NCI-H2196 (cell line): ENCODE results near the gene SLX9.
"Not testable (repeated sequence)": the region's sequence is repeated elsewhere in the genome, so short reads cannot be mapped to it uniquely, and the experiment has no call there.

ENCODE experiments used
- DNase-seq: peaks from one replicate; lab custom pipeline; 2025; ENCODE audit not compliant: unreplicated experiment; lab: John Stamatoyannopoulos, UW

The SLX9 gene

DNA sequence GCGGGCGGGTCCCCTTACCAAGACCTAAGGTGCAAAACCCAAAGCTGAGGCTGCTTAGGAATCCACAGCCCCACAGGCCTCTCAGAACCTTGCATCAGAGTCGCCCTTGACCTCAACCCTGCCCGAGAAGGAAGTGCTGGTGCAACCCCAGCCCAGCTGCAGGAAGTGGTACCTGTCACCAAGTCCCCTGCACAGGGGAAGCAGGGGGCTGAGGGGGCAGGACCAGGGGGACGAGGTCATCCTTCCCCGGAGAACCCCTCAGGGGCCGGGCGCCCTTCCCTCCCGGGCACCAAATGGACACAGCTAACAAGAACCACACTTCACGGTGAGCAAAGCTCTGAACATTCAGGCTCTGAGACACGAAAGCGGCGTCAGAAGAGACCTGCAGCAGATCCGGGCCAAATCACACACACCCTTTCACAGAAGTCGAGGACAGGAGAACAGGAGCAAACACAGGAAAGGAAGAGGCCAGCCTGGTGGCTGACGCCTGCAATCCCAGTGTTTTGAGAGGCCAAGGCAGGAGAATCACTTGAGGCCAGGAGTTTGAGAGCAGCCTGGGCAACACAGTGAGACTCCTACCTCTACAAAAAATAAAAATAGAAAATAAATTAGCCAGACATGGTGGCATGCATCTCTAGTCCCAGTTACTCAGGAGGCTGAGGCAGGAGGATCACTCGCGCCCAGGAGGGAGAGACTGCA, 25.5 kb upstream of the SLX9 start:
- DNase-seq, result no peak

DNA sequence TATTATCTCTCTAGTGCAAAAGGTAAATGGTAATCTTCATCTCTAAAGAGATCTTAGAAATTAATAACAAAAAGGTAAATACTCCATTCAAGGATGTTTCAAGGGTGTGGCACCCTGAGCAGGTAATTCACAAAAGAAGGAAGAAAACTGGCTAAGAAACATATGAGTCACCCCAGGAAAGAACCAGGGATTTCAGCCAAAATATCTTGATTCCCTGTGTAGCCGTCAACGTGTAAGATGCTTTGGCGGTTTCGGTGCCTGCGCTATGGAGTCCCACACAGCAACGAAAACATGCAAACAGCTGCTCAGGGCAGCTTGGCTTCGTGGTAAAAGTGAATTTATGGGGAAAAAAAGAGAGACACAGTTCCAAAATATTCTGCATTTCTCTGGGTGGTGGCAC, 22.9 kb upstream of the SLX9 start:
- no peak for DNase-seq

- DNase-seq, result no peak
Measured at GRCh38 chr21:44917446-44918106, 22.3 kb upstream of the SLX9 start.

DNA sequence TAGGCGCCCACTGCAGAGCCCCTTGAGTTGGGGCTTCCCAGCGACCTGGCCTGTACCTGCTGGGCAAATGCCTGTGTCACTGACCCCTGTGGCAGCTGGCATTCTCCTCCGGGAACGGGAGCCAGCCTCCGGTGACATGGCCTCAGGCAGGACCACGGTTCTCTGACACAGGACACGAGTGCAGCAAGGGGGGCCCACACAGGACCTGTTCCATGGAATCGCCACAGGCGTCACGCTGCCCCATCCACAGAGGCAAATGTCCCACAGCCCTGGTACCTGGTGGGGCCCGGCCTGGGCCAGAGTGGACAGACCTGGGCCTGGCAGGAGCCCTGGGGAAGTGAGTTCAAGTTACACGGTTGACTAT, 21.7 kb upstream of the SLX9 start:
- no peak for DNase-seq

DNA sequence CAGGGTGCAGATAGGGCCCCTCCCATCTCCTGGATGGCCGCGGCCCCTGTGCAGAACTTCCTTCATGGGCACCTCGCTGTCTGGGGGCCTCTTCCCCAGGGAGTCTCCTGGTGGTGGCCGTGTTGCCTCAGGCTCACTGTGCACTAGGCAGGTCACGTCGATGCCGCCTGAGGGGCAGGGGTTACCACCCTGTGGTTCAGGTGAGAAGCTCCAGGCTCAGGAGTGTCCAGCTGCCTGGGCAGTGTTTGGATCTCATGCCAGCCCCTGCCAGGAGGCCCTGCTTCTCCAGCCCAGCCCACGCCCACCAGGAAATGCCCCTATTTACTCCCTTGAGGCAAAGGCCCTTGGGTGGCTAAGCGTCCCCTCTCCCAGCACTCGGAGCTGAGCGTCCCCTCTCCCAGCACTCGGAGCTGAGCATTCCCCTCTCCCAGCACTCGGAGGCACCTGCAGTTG, 21.2 kb upstream of the SLX9 start:
- no peak for DNase-seq

GRCh38 chr21:44919111-44919912, 20.5 kb upstream of the SLX9 start:
- no peak for DNase-seq

DNA sequence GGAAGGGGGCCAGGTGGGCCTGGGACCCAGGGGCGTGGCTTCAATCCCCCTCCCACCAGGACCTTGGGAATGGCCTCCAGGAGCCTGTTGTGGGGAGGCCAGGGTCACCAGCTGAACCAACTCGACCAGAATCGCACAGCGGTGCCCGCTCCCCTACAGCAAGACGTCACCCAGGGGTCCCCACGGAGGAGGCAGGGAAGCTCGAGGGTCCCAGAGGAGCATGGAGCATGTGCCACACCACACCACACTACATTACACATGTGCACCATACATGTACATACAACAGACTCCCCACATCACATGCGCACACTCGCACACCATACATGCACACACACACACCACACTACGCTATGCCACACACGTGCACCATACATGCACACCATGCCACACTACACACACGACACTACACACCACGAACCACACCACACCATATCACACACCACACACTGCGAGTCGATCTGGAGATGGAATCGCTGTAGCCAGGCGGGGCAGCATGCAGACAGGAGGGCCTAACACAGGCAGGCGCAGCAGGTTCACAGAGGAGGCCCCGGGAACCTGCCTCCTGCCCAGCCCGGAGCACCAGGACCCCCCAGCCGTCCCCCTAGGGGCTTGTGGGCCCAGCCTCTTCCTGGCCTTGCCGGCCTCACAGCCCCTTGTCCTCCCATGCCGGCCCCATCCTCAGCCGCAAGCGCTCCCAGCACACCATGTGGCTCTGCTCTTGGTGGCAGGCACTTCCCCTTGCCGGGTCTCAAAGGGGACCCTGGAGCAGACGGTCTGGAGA, 19.7 kb upstream of the SLX9 start:
- DNase-seq, result no peak

DNA sequence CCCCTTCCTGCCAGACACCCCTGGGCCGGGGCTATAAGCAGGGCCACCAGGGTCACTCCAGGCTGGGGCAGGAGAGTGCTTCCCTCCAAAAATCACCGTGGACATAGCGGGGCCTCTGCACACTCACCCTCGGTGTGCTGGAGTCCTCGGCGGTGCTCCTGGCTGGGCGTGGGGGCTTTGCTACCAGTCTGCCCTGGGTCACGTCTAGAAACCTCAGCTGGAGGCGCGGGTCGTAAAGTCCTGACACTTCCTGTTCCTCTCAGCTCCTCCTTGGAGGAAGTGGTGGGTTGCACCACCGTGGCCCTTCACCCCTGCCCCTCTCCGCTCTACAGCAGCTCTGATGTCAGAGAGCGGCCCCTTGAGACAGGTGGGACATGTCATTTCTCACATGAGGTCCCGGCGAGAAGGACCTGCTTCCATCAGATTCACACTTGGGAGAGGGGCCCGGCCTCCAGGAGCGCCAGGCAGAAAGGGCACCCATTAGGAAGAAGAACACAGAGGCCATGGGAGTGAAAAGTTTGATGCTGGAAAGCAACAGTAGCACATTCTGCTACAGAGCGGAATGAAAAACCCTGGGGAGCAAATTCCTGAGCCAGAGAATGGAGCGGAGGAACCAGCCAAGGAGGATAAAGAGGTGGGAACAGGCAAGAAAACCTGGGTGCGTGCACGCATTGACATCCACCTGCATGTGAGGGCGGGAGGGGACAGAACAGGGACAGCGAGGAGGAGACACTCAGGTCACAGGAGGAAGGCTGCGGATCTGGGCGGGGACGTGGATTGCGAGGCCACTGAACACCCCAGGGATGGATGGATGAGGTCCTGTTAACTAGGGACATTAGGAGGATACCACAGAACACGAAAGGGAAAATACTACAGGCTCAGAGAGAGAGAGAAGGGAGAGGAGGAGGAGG, 18.9 kb upstream of the SLX9 start, which contains the start of gene ITGB2:
ITGB2 (minus strand) TSS at position 206 of the 911 bp plus-strand sequence. CDS start 10,117 bp downstream, outside the sequence.
- no peak for DNase-seq

GRCh38 chr21:44921928-44922327, 17.9 kb upstream of the SLX9 start:
- no peak for DNase-seq

GRCh38 chr21:44923480-44924084, 16.2 kb upstream of the SLX9 start:
- no peak for DNase-seq

- DNase-seq, result no peak
Measured at GRCh38 chr21:44924606-44925377, 15.0 kb upstream of the SLX9 start.

DNA sequence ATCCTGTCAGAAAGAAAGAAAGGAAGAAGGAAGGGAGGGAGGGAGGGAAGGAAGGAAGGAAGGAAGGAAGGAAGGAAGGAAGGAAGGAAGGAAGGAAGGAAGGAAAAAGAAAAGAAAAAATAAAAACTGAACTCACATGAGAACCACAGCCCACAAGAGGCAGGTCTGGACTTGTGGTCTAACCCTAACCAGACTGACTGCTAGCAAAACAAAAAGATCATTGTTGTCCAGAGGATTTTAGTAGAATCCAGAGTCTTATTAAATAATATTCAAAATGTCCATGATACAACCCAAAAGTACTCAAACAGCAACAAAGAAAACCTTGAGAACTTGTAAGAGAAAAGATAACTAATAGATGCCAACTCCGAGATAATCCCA, 14.5 kb upstream of the SLX9 start:
- no peak for DNase-seq

DNA sequence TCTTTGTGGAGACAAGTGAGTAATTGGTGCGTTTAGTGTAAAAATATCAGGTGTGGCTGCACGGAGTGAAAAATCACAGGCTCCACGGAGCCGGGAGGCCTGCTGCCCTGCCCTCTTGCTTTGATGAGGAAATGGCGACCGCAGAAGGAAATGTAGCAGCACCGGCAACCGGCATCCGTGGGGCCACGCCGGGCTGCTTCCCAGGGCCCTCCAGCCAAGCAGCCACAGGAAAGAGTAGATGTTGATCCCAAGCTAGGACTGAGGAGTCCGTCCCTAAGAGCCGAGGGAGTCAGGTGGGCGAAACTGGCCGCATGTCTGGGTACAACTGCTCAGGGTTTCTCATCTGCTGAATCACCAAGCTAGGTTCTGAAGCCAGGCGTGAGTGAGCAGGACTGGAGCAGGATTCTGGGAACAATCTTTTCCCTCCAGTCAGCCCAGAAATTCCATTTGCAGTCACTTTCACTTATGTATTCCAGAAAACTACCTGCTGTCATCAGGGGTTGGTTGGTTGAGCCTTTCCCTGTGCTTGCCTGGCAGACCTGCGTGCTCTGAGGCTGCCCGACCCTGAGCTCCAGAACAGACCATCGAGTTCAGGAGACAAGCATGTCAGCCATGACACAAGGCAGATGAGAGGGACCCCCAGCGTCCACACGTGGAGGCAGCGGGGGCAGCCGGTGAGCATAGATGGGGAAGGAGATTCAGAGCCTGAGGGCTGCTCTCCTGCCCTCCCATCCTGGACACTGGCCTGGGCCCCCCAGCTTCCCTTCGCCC, 13.3 kb upstream of the SLX9 start:
- DNase-seq, result no peak

DNA sequence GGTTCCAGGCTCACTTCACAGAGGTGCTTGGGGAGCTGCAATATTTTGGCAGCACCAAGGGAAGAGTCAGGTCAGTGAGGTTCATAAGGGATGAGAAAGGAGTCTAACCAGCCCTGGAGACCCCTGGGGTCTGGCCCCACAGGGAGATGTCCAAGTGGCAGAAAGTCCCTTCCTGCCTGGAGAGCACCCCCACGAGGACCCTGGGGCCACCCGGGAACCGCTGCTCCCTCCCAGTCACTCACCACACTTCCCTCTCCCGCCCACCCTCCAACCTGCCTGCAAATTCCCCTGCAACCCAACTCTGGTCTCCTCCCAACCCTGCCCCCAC, 12.6 kb upstream of the SLX9 start:
- no peak for DNase-seq

DNA sequence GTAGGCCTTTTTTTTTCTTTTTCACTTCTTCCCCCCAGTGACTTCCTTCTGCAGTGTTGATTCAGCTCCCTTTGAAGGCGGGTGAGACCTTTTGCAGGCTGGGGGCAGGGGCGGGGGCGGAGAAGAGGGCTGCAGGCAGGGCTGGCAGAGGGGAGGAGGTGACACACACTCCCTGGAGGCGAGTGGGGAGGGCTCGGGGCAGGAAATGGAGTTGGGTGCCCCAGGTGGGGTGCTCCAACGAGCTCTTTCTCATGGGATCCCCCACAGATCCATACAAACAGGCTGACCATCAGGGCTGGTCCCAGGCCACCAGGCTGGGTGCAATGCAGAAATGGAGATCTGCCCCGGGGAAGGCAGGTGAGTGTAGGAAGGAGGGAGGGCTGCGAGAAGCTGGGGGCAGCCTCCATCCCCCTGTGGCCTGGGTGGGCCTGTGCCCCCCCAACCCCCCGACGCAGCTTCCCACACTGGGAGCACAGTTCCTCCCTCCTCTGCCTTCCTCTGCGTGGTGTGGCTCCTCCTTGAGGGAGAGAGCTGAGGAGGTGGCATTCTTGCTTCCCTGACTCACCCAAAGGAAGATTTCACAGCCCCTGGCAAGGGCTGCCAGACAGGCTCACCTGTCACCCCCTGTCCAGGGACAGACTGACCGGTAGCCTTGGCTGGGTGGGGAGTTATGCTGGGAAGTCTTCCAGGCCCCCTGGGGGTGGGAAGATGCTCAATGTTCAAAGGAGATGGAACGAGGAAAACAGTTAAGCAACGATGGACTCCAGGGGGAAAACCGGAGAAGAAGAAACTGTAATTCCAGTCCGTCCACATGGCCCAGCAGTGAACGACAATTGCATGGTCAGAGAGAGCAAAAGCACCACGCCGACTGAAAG, 12.0 kb upstream of the SLX9 start:
- no peak for DNase-seq

DNA sequence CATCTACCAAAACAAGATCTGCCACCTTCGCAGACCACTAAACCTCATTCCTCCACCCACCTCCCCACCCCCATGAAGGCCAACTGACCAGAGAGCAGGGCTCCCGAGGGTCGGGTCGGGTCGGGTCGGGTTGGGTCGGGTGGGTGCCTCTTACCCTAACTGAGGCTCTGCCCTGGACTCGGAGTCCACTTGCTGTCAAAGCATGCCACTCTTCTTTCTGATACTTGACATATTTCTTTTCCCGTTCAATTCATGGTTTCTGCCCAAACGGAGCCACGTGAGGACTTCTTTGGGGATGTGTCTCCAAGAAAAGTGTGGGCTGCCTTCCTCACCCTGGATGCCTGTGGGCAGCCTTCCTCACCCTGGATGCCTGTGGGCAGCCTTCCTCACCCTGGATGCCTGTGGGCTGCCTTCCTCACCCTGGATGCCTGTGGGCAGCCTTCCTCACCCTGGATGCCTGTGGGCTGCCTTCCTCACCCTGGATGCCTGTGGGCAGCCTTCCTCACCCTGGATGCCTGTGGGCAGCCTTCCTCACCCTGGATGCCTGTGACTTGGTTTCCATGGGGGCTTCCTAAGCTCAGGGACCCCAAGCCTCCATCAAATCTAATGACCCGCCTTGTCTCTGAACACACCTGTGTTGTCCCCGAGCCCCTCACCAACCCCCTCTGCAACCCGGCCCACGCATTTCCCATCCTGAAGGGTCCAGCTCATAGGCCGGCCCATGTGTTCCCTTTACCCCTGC, 11.2 kb upstream of the SLX9 start:
- not testable (repeated sequence) for DNase-seq
